A673 (cell line): ENCODE results near the gene MYO7A. TPM values are rescaled to one million over a fixed set of nuclear protein-coding genes. Genes with fewer than 3 reads are reported as not detected.

Experiments used
- BruUV-seq: library from RNA; stranded (reverse); fragments of 400-500 nt; replicated peaks from 2 replicates; lab custom pipeline; 2021; lab: Mats Ljungman, UMichigan
- CTCF ChIA-PET: fragments of 300-600 bp; sonication (Branson Sonifier 250); formaldehyde crosslinking; loops from one replicate; lab custom pipeline; 2022; ENCODE audit warnings: antibody characterized with exemption; lab: Charles Lee
- POLR2A ChIA-PET: fragments of 300-600 bp; sonication (Branson Sonifier 250); formaldehyde crosslinking; loops from one replicate; lab custom pipeline; 2022; ENCODE audit warnings: antibody characterized with exemption; ENCODE audit not compliant: low non-redundant PET; lab: Charles Lee
- DNase-seq: peaks from one replicate; pipeline ENCODE4 v3.0.0-alpha.2; 2015; ENCODE audit warnings: low spot score
- H3K27ac ChIP-seq: fragments of 200-600 bp; sonication (generic); 2 replicates; pipeline ENCODE4 v1.5.1; 2016; ENCODE audit warnings: mixed run types, low read depth, mild to moderate bottlenecking, mixed read lengths, antibody characterized with exemption, low read length; ENCODE audit not compliant: poor library complexity, severe bottlenecking
- H3K27me3 ChIP-seq: fragments of 200-600 bp; sonication (generic); replicated peaks from 2 replicates; pipeline ENCODE4 v1.6.1; 2017; ENCODE audit warnings: mixed run types, low read depth, mild to moderate bottlenecking, mixed read lengths, antibody characterized with exemption, low read length; ENCODE audit not compliant: insufficient read depth, poor library complexity
- H3K36me3 ChIP-seq: fragments of 200-600 bp; sonication (generic); 2 replicates; pipeline ENCODE4 v1.6.1; 2016; ENCODE audit warnings: mixed run types, mild to moderate bottlenecking, mixed read lengths, antibody characterized with exemption, low read length; ENCODE audit not compliant: insufficient read depth, poor library complexity, severe bottlenecking
- H3K4me1 ChIP-seq: fragments of 200-600 bp; sonication (generic); 2 replicates; pipeline ENCODE4 v1.6.1; 2017; ENCODE audit warnings: mixed run types, mild to moderate bottlenecking, mixed read lengths, antibody characterized with exemption, low read length; ENCODE audit not compliant: insufficient read depth, poor library complexity, severe bottlenecking
- H3K4me3 ChIP-seq: fragments of 200-600 bp; sonication (generic); 2 replicates; pipeline ENCODE4 v1.5.1; 2016; ENCODE audit warnings: low read depth, mixed run types, mild to moderate bottlenecking, mixed read lengths, low read length; ENCODE audit not compliant: poor library complexity, severe bottlenecking
- H3K9me3 ChIP-seq: fragments of 200-600 bp; sonication (generic); 2 replicates; pipeline ENCODE4 v1.6.1; 2016; ENCODE audit warnings: mixed run types, low read depth, mild to moderate bottlenecking, mixed read lengths, antibody characterized with exemption, low read length; ENCODE audit not compliant: poor library complexity, severe bottlenecking
- CTCF ChIP-seq: fragments of 300-800, 200-600 bp; sonication (generic); conservative IDR thresholded peaks from 2 replicates; pipeline ENCODE4 v1.5.1; 2017; ENCODE audit warnings: low read depth, mild to moderate bottlenecking, antibody characterized with exemption, low read length, moderate library complexity, mixed read lengths
- EZH2 ChIP-seq: fragments of 200-600 bp; sonication (generic); IDR thresholded peaks from 2 replicates; pipeline ENCODE4 v1.6.1; 2017; ENCODE audit warnings: borderline replicate concordance, low read depth, mild to moderate bottlenecking, mixed read lengths, antibody characterized with exemption, low read length; ENCODE audit not compliant: poor library complexity, severe bottlenecking
- intact Hi-C: fragments of 100-400 bp; cut with micrococcal nuclease; formaldehyde crosslinking; loops from one replicate; pipeline ENCODE4 v1.10.0; 2022; ENCODE audit not compliant: unreplicated experiment
- total RNA-seq: library from RNA; stranded (reverse); gene quantifications from 2 replicates; pipeline ENCODE4 v1.2.3, GENCODE V29; 2021

Gene MYO7A
- total RNA-seq, 1 experiment from 2014 or later = not detected

- intact Hi-C loops = no loop called here
These were observed 30.1 kb downstream of the MYO7A start for GRCh38 chr11:77158041-77158695.

GRCh38 chr11:77159219-77159936 lies 31.3 kb downstream of the MYO7A start:
- Histone ChIP-seq H3K9me3 (no peaks in the 10 kb centered on the region), H3K36me3 (no peaks in the 10 kb centered on the region), H3K4me1 (no peaks in the 10 kb centered on the region), H3K27me3 (no peaks in the 10 kb centered on the region), H3K27ac (no peak overlapping the region), H3K4me3 (no peak overlapping the region)
- no peak for TF ChIP-seq CTCF
- no peak for TF ChIP-seq EZH2
- intact Hi-C loops = no loop called here
- ChIA-PET CTCF (no interaction called here), POLR2A (no interaction called here)
- no peak for DNase-seq
- no TSS peak for BruUV-seq

More at GRCh38 chr11:77158041-77158695, 30.1 kb downstream of the MYO7A start:
- POLR2A ChIA-PET = no interaction called here
- H3K9me3 ChIP-seq = no peaks in the 10 kb centered on the region
- H3K4me1 ChIP-seq = no peaks in the 10 kb centered on the region
- no peak overlapping the region for H3K4me3 ChIP-seq
- H3K27me3 ChIP-seq = no peaks in the 10 kb centered on the region
- CTCF ChIA-PET = no interaction called here
- no peaks in the 10 kb centered on the region for H3K36me3 ChIP-seq
- H3K27ac ChIP-seq = no peak overlapping the region
- no peak for DNase-seq
- no TSS peak for BruUV-seq
- no peak for TF ChIP-seq EZH2
- no peak for TF ChIP-seq CTCF

- no peaks in the 10 kb centered on the region for H3K9me3 ChIP-seq
- H3K27ac ChIP-seq = no peak overlapping the region
- H3K27me3 ChIP-seq = no peaks in the 10 kb centered on the region
- no peak overlapping the region for H3K4me3 ChIP-seq
- DNase-seq = no peak
- CTCF ChIA-PET = no interaction called here
- intact Hi-C loops = no loop called here
- H3K4me1 ChIP-seq = no peaks in the 10 kb centered on the region
- POLR2A ChIA-PET = no interaction called here
- H3K36me3 ChIP-seq = no peaks in the 10 kb centered on the region
- BruUV-seq = no TSS peak
- TF ChIP-seq CTCF (no peak), EZH2 (no peak)
These were observed 32.0 kb downstream of the MYO7A start for GRCh38 chr11:77159937-77160495.
